Occipital lobe (tissue), 2 donors: ENCODE data around the gene TMEM89. TPM values are rescaled to one million over a fixed set of nuclear protein-coding genes. Genes with fewer than 3 reads are reported as not detected.

Experiments used
- DNase-seq: peaks from one replicate; lab custom pipeline; 2025; lab: John Stamatoyannopoulos, UW
- total RNA-seq: library from RNA; depleted of rRNA; stranded (reverse); fragments of >200 nt; gene quantifications from one replicate; pipeline ENCODE4 v1.2.3, GENCODE V29; 2014

Gene TMEM89
- total RNA-seq, 1 donor from 2014 or later, result not detected

GRCh38 chr3:48591436-48591835 lies 30.1 kb downstream of the TMEM89 start:
- no peak for DNase-seq

- no peak for DNase-seq
Observed at GRCh38 chr3:48588230-48588629, 33.3 kb downstream of the TMEM89 start.

- no peak for DNase-seq
Observed at GRCh38 chr3:48587686-48588085, 33.9 kb downstream of the TMEM89 start.

- DNase-seq, result no peak
Observed at GRCh38 chr3:48585411-48585810, 36.2 kb downstream of the TMEM89 start.

GRCh38 chr3:48584836-48585235 lies 36.7 kb downstream of the TMEM89 start:
- DNase-seq, result no peak

- DNase-seq, result no peak
Observed at GRCh38 chr3:48581621-48582481, 39.7 kb downstream of the TMEM89 start.

GRCh38 chr3:48576647-48577046 lies 44.9 kb downstream of the TMEM89 start:
- DNase-seq, result no peak

- no peak for DNase-seq
Observed at GRCh38 chr3:48575366-48575765, 46.2 kb downstream of the TMEM89 start.

GRCh38 chr3:48573973-48574585 lies 47.5 kb downstream of the TMEM89 start:
- DNase-seq, result no peak

- no peak for DNase-seq
Observed at GRCh38 chr3:48572517-48572916, 49.1 kb downstream of the TMEM89 start.

GRCh38 chr3:48571938-48572337 lies 49.6 kb downstream of the TMEM89 start:
- DNase-seq, result no peak

Other genes with a start within 250 kb of the TMEM89 start
- gene FBXW12, start 249.6 kb downstream of the TMEM89 start, total RNA-seq, result 2.5 TPM
- 26.8 TPM for gene PLXNB1, start 191.7 kb downstream of the TMEM89 start, total RNA-seq
- 7.5 TPM for gene CCDC51, start 181.7 kb downstream of the TMEM89 start, total RNA-seq
- 61.3 TPM for gene TMA7, start 181.5 kb downstream of the TMEM89 start, total RNA-seq
- gene ATRIP, start 175.0 kb downstream of the TMEM89 start, total RNA-seq, result 5.9 TPM
- gene SHISA5, start 117.6 kb downstream of the TMEM89 start, total RNA-seq, result 72.5 TPM
- gene PFKFB4, start 65.0 kb downstream of the TMEM89 start, total RNA-seq, result 19.2 TPM
- not detected for gene UCN2, start 58.0 kb downstream of the TMEM89 start, total RNA-seq
- gene COL7A1, start 26.4 kb downstream of the TMEM89 start, total RNA-seq, result 1.9 TPM
- gene UQCRC1, start 12.1 kb downstream of the TMEM89 start, total RNA-seq, result 124 TPM
- gene SLC26A6, start 13.7 kb upstream of the TMEM89 start, total RNA-seq, result 4.5 TPM
- gene CELSR3, start 41.1 kb upstream of the TMEM89 start, total RNA-seq, result 34.5 TPM
- gene NCKIPSD, start 64.1 kb upstream of the TMEM89 start, total RNA-seq, result 8.4 TPM
- 90.6 TPM for gene IP6K2, start 95.5 kb upstream of the TMEM89 start, total RNA-seq
- gene PRKAR2A, start 226.1 kb upstream of the TMEM89 start, total RNA-seq, result 29.2 TPM